Measurements from ENCODE around the gene CACHD1.

DNA sequence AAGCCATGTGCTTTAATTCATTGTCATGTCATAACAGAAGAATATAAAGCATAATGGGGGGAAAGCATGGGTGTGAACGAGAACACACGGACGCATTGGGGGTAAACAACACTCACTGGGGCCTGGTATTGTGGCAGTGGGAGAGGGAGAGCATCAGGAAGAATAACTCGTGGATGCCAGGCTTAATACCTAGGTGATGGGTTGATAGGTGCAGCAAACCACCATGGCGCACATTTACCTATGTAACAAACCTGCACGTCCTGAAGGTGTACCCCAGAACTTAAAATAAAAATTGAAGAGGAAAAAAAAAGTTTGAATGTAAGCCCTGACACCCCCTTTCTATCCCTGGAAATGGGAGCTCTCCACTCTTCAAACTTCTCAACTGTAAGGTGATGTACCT lies 34.9 kb upstream of the CACHD1 start:
- TF ChIP-seq, protein P1, sequence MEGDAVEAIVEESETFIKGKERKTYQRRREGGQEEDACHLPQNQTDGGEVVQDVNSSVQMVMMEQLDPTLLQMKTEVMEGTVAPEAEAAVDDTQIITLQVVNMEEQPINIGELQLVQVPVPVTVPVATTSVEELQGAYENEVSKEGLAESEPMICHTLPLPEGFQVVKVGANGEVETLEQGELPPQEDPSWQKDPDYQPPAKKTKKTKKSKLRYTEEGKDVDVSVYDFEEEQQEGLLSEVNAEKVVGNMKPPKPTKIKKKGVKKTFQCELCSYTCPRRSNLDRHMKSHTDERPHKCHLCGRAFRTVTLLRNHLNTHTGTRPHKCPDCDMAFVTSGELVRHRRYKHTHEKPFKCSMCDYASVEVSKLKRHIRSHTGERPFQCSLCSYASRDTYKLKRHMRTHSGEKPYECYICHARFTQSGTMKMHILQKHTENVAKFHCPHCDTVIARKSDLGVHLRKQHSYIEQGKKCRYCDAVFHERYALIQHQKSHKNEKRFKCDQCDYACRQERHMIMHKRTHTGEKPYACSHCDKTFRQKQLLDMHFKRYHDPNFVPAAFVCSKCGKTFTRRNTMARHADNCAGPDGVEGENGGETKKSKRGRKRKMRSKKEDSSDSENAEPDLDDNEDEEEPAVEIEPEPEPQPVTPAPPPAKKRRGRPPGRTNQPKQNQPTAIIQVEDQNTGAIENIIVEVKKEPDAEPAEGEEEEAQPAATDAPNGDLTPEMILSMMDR (IDR thresholded peaks at IDR 0.05): no peak
- TF ChIP-seq POLR2AphosphoS5 (IDR thresholded peaks at IDR 0.05): no peak
- no peak for TF ChIP-seq EP300 (IDR thresholded peaks at IDR 0.05)
